Measurements from ENCODE around the gene PDHX.

Gene PDHX

GRCh38 chr11:35029979-35030682, 113.7 kb downstream of the PDHX start:
- no peaks in the 10 kb centered on the region for H3K79me2 ChIP-seq (ENCODE audit: insufficient read depth, low read length)
- H3K4me2 ChIP-seq (ENCODE audit: low read depth, low read length, poor library complexity, severe bottlenecking), result no peak overlapping the region
- H3K9ac ChIP-seq (ENCODE audit: low read depth, low read length, poor library complexity, severe bottlenecking), result no peak overlapping the region
- no peak overlapping the region for H3K4me3 ChIP-seq (ENCODE audit: low read length, poor library complexity, severe bottlenecking)
- H3K27me3 ChIP-seq (ENCODE audit: insufficient read depth, low read length, poor library complexity, severe bottlenecking), result no peaks in the 10 kb centered on the region
- H4K20me1 ChIP-seq (ENCODE audit: insufficient read depth, low read length, poor library complexity, severe bottlenecking), result no peaks in the 10 kb centered on the region
- H3K9me2 ChIP-seq (replicated peaks; ENCODE audit: low read depth, low read length), result no peaks in the 10 kb centered on the region
- no peaks in the 10 kb centered on the region for H3K36me3 ChIP-seq (ENCODE audit: insufficient read depth, low read length)
- H3F3A ChIP-seq (ENCODE audit: low read depth), result no peaks in the 10 kb centered on the region
- H2AFZ ChIP-seq (ENCODE audit: low read length), result no peak overlapping the region
- no peaks in the 10 kb centered on the region for H3K9me3 ChIP-seq (ENCODE audit: insufficient read depth, low read depth, low read length)
- TF ChIP-seq EZH2phosphoT487 (IDR thresholded peaks at IDR 0.05; ENCODE audit: borderline replicate concordance) (no peak), CTCF (conservative IDR thresholded peaks at IDR 0.05; ENCODE audit: low read length) (no peak)
- H3K4me1 ChIP-seq (ENCODE audit: insufficient read depth, low read length, poor library complexity, severe bottlenecking), result peaks cover 27% of the 10 kb centered on the region

- TF ChIP-seq EZH2phosphoT487 (IDR thresholded peaks at IDR 0.05; ENCODE audit: borderline replicate concordance) (no peak), CTCF (conservative IDR thresholded peaks at IDR 0.05; ENCODE audit: low read length) (no peak)
- Histone ChIP-seq H3K9me2 (replicated peaks; ENCODE audit: low read depth, low read length) (no peaks in the 10 kb centered on the region), H3K9me3 (ENCODE audit: insufficient read depth, low read depth, low read length) (no peaks in the 10 kb centered on the region), H3K36me3 (ENCODE audit: insufficient read depth, low read length) (no peaks in the 10 kb centered on the region), H3K4me3 (ENCODE audit: low read length, poor library complexity, severe bottlenecking) (no peak overlapping the region), H3K4me1 (ENCODE audit: insufficient read depth, low read length, poor library complexity, severe bottlenecking) (peaks cover 34% of the 10 kb centered on the region), H3K79me2 (ENCODE audit: insufficient read depth, low read length) (no peaks in the 10 kb centered on the region), H2AFZ (ENCODE audit: low read length) (no peak overlapping the region), H4K20me1 (ENCODE audit: insufficient read depth, low read length, poor library complexity, severe bottlenecking) (no peaks in the 10 kb centered on the region), H3F3A (ENCODE audit: low read depth) (no peaks in the 10 kb centered on the region), H3K27me3 (ENCODE audit: insufficient read depth, low read length, poor library complexity, severe bottlenecking) (no peaks in the 10 kb centered on the region), H3K9ac (ENCODE audit: low read depth, low read length, poor library complexity, severe bottlenecking) (no peak overlapping the region), H3K4me2 (ENCODE audit: low read depth, low read length, poor library complexity, severe bottlenecking) (no peak overlapping the region)
These were observed 114.3 kb downstream of the PDHX start for GRCh38 chr11:35030716-35031213.

- H3K79me2 ChIP-seq (ENCODE audit: insufficient read depth, low read length), result no peaks in the 10 kb centered on the region
- H3F3A ChIP-seq (ENCODE audit: low read depth), result no peaks in the 10 kb centered on the region
- H3K4me2 ChIP-seq (ENCODE audit: low read depth, low read length, poor library complexity, severe bottlenecking), result no peak overlapping the region
- H3K36me3 ChIP-seq (ENCODE audit: insufficient read depth, low read length), result no peaks in the 10 kb centered on the region
- no peaks in the 10 kb centered on the region for H4K20me1 ChIP-seq (ENCODE audit: insufficient read depth, low read length, poor library complexity, severe bottlenecking)
- no peaks in the 10 kb centered on the region for H3K27me3 ChIP-seq (ENCODE audit: insufficient read depth, low read length, poor library complexity, severe bottlenecking)
- H3K4me3 ChIP-seq (ENCODE audit: low read length, poor library complexity, severe bottlenecking), result no peak overlapping the region
- H3K9ac ChIP-seq (ENCODE audit: low read depth, low read length, poor library complexity, severe bottlenecking), result no peak overlapping the region
- H2AFZ ChIP-seq (ENCODE audit: low read length), result no peak overlapping the region
- no peaks in the 10 kb centered on the region for H3K9me3 ChIP-seq (ENCODE audit: insufficient read depth, low read depth, low read length)
- H3K9me2 ChIP-seq (replicated peaks; ENCODE audit: low read depth, low read length), result no peaks in the 10 kb centered on the region
- TF ChIP-seq EZH2phosphoT487 (IDR thresholded peaks at IDR 0.05; ENCODE audit: borderline replicate concordance) (no peak), CTCF (conservative IDR thresholded peaks at IDR 0.05; ENCODE audit: low read length) (no peak)
- peaks cover 39% of the 10 kb centered on the region for H3K4me1 ChIP-seq (ENCODE audit: insufficient read depth, low read length, poor library complexity, severe bottlenecking)
These were observed 114.9 kb downstream of the PDHX start for GRCh38 chr11:35031346-35031745.

Data from Loucy (cell line).